ENCODE results near the gene IFITM10.

The IFITM10 gene

DNA sequence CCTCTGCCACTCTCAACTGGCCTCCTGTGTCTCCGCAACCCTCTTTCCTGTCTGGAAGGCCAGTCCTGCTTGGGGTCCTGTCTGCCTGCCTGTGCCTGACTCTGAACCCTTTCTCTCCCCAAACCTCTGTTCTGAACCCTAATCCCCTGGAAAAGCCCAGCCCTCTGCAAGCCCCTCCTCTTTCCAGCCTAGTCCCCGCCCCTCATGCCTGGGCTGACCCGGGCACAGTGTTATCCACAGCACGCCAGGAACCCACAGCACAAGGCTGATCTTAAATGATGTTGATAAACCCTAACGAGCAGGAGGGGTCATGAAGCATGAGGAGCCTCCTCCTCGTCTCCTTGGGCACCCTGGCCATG is at the start of gene IFITM10:
Gene IFITM10 (minus strand): TSS at position 115 of the 359 bp plus-strand sequence. CDS start 153 bp downstream, outside the sequence.
- no peak for DNase-seq

GRCh38 chr11:1797391-1798125 is 47.2 kb upstream of the IFITM10 start:
- DNase-seq = no peak

DNA sequence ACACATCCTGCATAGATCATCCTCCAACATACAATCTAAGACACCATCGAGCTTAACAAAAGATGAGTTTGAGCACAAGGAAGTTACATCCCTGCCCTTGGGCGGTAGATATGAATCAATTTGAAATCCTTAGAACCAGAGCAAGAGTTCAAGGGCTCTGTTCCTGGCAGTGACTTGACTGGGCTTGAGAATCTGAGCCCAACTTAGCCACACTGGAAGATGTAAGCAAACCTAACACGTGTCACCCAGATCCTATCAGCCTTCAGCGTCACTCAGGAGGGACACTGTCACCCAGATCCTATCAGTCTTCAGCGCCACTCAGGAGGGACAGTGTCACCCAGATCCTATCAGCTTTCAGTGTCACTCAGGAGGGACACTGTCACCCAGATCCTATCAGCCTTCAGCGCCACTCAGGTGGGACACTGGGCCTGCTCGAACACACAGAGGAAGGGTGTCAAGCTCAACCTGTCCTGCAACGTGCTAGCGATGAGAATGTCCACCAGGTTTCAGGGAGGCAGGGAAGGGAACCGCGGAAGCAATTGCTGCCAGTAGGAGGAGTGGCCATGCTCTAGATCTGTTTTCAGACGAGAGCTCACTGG is 46.1 kb upstream of the IFITM10 start:
- no peak for DNase-seq

DNA sequence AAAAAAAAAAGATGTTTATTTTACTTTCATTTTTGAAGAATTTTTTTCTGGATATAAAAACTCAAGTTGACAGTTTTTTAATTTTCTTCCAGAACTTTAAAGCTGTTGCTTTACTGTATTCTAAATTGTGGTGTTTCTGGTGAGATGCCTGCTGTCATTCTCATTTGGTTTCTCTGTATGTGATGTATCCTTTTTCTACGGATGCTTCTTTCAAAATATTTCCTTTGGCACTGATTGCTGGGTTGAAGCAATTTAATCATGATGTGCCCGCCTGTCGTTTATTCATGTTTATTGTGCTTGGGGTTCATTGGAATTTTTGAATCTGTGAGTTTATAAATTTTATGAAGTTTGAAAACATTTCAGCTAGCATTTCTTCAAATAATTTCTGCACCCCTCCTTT is 42.7 kb upstream of the IFITM10 start:
- DNase-seq = no peak

- DNase-seq = no peak
Measured at GRCh38 chr11:1792461-1792860, 42.1 kb upstream of the IFITM10 start.

DNA sequence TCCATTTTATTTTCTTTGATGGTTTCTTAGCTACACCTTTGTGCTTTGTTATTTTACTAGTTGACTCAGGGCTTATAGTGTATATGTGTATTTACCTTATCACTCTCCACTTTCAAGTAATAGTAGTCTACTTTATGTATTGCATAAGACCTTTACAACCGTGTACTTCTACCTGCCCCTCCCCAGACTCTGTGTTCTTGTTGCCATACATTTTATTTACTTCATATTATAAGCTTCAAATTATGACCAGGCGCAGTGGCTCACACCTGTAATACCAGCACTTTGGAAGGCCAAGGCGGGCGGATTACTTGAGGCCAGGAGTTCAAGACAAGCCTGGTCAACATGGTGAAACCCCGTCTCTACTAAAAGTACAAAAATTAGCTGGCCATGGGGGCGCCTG is 41.5 kb upstream of the IFITM10 start:
- DNase-seq = no peak

DNA sequence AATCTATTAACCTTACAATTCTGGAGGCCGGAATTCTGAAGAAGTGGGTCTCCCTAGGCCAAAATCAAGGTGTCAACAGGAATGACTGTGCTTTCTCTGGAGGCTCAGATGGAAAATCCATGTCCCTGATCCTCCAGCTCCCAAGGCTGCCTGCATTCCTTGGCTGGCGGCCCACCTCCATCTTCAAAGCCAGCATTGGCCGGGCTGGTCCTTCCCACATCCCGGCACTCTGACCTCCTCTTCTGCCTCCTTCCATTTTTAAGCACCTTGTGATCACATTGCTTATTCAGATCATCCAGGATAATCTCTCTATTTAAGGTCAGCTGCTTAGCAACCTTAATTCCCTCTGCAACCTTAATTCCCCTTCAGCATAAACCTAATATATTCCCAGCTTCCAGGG is 36.1 kb upstream of the IFITM10 start:
- DNase-seq = no peak

DNA sequence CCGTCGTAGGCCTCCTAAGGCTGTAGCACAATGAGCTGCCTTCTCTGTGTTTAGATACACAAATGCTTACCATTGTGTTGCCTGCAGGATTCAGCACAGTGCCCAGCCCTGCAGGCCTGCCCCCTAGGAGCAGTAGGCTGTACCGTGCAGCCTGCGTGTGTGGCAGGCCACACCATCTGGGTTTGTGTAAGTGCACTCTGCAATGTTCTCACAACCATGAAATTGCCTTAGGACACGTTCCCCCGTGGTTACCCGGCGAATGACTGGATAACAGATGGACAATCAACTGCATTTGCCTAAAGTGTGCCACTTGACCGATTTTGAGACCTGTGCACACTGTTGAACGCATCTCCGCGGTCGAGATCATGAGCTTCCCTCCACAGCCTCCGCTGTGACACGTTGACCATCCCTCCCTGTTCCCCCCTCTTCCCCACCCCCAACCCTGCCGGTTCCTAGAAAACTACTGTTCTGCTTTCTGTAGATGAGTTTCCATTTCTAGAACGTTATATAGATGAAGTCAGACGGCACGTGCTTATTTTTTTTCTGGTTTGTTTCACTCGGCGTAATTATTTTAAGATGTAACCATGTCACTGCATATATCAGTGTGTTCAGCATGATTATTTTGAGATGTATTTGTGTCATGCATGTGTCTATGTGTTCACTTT is 35.5 kb upstream of the IFITM10 start:
- DNase-seq = no peak

DNA sequence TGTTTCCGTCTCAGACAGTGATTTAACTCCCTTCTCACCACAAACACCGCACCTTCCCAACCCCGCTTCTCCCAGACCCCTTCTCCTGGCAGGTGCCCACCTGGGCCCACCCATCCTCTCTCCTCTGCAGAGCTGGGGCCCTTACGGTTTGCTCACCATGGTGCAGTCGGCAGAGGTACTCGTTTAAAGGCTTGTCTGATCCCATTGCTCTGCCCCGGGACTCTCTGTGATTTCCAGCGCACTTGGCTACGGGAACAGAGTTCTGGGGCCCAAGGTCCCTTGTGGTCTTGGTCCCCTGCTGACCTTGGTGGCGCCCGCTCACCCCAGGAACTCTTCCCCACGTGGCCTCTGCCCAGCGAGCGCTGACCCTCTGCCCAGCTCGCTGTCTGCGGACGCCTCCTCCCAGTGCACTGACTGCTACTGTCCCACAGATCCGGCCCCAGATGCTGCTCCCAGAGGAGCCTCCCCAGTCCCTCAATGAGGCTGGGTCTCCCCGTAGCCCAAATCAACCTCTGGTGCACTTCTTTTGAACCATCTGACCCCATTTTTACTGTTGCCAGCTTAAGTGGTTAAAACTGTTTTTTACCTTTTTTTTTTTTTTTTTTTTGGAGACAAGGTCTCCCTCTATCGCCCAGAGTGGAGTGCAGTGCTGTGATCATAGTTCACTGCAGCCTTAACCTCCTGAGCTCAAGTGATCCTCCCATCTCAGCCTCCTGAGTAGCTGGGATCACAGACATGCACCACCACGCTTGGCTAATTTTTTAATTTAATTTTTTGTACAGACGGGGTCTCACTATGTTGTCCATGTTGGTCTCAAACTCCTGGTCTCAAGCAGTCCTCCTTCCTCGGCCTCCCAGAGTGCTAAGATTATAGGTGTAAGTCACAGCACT is 34.6 kb upstream of the IFITM10 start:
- DNase-seq = no peak

- DNase-seq = no peak
Measured at GRCh38 chr11:1783725-1784529, 33.5 kb upstream of the IFITM10 start.

GRCh38 chr11:1782831-1783724 is 32.7 kb upstream of the IFITM10 start:
- no peak for DNase-seq

- no peak for DNase-seq
Measured at GRCh38 chr11:1782031-1782590, 31.7 kb upstream of the IFITM10 start.

DNA sequence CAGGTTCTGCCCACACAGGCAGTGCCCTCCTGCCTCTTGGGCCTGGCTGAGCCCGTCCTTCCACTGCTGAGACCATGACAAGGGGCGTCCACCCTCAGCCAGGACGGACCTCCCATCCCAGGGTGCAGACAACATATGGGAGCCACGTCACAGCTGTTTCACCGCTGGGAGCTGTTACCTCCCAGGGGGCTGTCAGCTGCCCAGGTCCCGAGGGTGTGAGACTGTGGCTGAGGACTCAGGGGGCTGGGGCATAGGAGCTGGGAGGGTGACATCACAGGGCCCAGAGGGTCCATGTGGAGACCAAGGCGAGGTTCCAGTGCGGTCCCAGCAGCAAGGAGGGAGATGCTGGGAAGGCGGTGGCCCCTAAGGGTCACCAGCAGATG is 31.2 kb upstream of the IFITM10 start:
- no peak for DNase-seq

DNA sequence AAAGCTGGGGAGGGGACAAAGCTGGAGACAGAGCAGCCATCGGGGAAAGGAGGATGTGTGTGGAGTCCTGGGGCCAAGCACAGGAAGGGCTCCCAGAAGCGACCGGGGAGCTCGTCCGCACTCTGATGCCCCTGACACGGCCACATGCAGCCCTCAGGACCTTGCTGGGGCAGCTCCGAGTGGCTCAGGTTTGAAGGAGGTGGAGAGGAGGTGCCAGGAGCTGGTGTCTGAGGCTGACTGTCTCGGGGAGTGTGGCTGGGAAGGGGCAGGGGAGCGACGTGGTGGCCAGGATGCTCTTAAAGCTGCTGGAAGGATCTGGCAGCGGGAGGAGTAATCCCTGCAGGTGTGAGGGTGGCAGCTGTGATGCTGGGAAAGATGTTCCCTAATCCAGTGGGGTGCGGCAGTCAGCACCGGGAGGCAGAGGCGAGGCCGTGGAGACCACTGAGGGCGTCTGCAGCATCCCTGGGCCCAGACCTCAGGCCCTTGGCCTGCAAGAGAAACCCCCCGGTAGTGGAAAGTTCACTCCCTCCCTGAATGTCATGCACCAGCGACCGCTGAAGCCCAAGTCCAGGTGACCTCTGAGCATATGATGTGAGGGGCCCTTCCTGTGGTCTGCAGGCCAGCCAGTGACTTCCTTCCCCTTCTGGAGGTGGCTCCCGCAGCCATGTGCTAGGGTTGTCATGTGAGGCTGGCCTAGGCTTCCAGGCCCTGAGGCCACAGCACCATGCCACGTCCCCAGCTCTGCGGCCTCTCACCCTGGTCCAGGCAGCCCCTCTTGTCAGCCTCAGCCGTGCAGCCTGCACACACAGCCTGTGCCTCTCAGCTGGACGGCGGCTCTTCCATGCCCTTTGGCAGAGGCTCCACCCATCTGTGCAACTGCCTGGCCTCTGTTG is 30.6 kb upstream of the IFITM10 start:
- DNase-seq = no peak

GRCh38 chr11:1779806-1780699 is 29.7 kb upstream of the IFITM10 start:
- no peak for DNase-seq

DNA sequence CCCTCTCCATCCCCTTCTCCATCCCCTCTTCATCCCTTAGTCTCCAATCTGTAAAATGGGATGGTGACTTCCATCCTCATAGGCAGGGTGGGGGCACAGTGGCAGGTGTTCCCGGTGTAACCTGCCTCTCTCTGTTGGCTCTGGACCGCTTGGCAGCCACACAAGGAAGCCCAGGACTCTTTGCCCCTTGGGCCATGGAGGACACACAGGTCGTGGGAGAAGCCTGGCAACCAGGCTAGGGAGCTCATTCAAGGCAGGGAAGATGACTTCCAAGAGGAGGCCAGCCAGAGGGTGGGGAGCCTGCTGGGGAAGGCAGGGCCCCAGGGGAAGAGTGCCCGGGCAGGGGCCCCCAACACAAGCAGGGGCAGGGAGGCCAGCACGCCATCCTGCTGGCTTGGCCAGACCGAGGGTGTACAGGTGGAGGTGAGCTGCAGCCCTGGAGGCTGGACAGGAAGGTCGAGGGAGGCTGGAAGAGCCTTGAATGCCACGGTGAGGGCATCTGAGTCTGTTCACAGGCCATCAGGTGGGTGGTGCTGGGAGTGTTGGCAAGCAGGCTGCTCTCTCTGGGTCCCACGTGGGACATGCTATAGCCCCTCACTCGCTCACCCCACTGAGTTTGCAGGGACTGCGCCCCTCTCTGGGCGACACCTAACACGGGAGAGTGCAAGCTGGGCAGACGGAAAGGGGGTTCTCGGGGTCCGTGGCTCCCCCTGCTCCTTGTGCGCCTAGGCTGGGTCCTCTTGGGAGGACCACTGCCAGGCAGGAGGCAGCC is 28.8 kb upstream of the IFITM10 start:
- no peak for DNase-seq

DNA sequence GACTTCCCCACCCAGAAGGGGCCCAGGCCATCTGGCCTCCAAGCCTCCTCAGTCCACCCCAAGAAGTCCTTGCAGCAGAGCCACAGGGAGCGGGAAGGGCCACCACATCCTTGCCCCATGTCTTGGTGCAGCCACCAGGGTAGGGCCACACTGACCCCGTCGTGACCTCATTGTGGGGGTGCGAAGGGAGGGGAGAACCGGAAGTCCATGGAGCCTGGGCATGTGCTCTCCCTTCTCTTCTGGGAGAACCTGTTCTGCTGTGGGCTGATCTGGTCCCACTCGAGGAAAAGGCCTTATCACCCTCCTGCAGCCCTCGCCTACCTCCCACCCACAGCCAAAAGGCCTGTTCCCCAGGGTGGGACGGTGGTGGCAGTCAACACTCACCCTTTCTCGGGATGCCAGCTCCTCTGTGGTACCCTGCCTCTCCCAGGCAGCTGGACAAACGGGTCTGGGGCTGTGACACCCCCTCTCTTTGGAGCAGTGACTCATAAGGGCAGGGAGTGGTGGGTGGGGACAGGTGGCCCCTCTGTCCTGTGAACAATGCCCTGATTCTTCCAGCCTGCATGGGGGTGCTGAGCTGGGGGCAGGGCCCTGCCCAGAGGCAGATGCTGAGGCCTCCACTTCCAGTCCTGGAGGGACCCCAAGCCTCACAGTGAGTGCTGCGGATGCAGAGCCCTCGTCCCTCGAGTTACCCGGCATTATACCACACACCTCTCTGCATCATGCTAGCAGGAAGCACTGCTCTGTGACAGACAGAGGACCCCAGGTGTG is 27.9 kb upstream of the IFITM10 start:
- no peak for DNase-seq

All from CD4-positive, alpha-beta T cell treated with Interleukin-12 subunit alpha and Interleukin-12 subunit beta, for 1 hour (primary cell).